PC-9 (cell line): Measurements from ENCODE around the gene SMARCC2.

ENCODE experiments used
- CTCF ChIP-seq: fragments of 200-600 bp; sonication (generic); conservative IDR thresholded peaks from 2 replicates; pipeline ENCODE4 v1.6.1; 2017; ENCODE audit warnings: mixed run types, antibody characterized with exemption, mild to moderate bottlenecking, moderate library complexity
- EZH2 ChIP-seq: fragments of 200-600 bp; sonication (generic); IDR thresholded peaks from 2 replicates; pipeline ENCODE4 v1.8.0; 2017; ENCODE audit warnings: antibody characterized with exemption, low read depth

DNA sequence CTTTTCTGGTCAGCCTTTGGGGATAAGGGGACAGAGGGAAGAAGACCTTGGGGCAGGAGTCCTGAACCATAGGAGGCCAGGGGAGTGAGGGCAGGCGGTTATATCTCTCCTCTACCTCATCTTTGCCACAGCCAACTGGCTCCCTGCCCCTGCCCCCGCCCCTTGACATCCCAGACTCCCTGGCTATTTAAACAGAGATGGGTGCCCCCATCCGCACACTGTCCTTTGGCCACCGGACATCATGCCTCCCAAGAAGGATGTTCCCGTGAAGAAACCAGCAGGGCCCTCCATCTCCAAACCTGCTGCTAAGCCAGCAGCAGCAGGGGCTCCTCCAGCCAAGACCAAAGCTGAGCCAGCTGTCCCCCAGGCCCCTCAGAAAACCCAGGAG lies 35.6 kb downstream of the SMARCC2 start:
- TF ChIP-seq CTCF (no peak), EZH2 (no peak)
